Measurements from ENCODE around the gene OTOG. TPM values are rescaled to one million over a fixed set of nuclear protein-coding genes. Genes with fewer than 3 reads are reported as not detected.

The OTOG gene
- total and polyA plus RNA-seq, 11 donors: not detected

- Histone ChIP-seq H3K9me3 (no peaks in the 10 kb centered on the region), H3K27me3 (peaks cover 0 to 13% (median 0%) of the 10 kb centered on the region in 9 donors), H3K27ac (no peak overlapping the region), H3K36me3 (no peaks in the 10 kb centered on the region), H3K4me3 (no peak overlapping the region), H3K4me1 (peaks cover 0 to 10% (median 0%) of the 10 kb centered on the region in 12 donors)
- ATAC-seq (no peak), DNase-seq (no peak)
- no peak for TF ChIP-seq POLR2A (IDR thresholded peaks at IDR 0.05)
- TF ChIP-seq, protein P1, sequence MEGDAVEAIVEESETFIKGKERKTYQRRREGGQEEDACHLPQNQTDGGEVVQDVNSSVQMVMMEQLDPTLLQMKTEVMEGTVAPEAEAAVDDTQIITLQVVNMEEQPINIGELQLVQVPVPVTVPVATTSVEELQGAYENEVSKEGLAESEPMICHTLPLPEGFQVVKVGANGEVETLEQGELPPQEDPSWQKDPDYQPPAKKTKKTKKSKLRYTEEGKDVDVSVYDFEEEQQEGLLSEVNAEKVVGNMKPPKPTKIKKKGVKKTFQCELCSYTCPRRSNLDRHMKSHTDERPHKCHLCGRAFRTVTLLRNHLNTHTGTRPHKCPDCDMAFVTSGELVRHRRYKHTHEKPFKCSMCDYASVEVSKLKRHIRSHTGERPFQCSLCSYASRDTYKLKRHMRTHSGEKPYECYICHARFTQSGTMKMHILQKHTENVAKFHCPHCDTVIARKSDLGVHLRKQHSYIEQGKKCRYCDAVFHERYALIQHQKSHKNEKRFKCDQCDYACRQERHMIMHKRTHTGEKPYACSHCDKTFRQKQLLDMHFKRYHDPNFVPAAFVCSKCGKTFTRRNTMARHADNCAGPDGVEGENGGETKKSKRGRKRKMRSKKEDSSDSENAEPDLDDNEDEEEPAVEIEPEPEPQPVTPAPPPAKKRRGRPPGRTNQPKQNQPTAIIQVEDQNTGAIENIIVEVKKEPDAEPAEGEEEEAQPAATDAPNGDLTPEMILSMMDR (IDR thresholded peaks at IDR 0.05): no peak
- intact Hi-C loops (cut with DNase I): loop anchor here in 6 of 10 donors (5.0 to 10.0 kb wide), 4 partner anchors 114 to 374 kb away; partner anchors contain the start of gene MYOD1 (in 1 of the 6)
- WGBS, 4 donors: 70 to 76% (median 73%) methylated on average over 9 to 10 of the region's 10 CpGs
Observed at GRCh38 chr11:17603056-17603825, 56.2 kb downstream of the OTOG start.

- Histone ChIP-seq H3K36me3 (no peaks in the 10 kb centered on the region), H3K4me3 (no peak overlapping the region), H3K4me1 (peaks cover 0 to 10% (median 0%) of the 10 kb centered on the region in 12 donors), H3K27me3 (peaks cover 0 to 10% (median 0%) of the 10 kb centered on the region in 9 donors), H3K9me3 (no peaks in the 10 kb centered on the region), H3K27ac (no peak overlapping the region)
- 78 to 88% (median 82%) methylated on average over 12 to 13 of the region's 13 CpGs for WGBS, 4 donors
- peak in 1 of 5 donors; percentile 16 for DNase-seq
- intact Hi-C loops (cut with DNase I): loop anchor here in 6 of 10 donors (5.0 to 10.0 kb wide), 4 partner anchors 113 to 373 kb away; partner anchors contain the start of gene MYOD1 (in 1 of the 6)
- ATAC-seq: no peak
- TF ChIP-seq POLR2A (IDR thresholded peaks at IDR 0.05): no peak
- TF ChIP-seq, protein P1 (IDR thresholded peaks at IDR 0.05): no peak
Observed at GRCh38 chr11:17604201-17604914, 57.3 kb downstream of the OTOG start.

GRCh38 chr11:17604915-17605233 lies 57.8 kb downstream of the OTOG start:
- Histone ChIP-seq H3K27ac (no peak overlapping the region), H3K4me1 (peaks cover 0 to 10% (median 0%) of the 10 kb centered on the region in 12 donors), H3K27me3 (peaks cover 0 to 5% (median 0%) of the 10 kb centered on the region in 9 donors), H3K4me3 (no peak overlapping the region), H3K9me3 (no peaks in the 10 kb centered on the region), H3K36me3 (no peaks in the 10 kb centered on the region)
- no peak for ATAC-seq
- WGBS, 4 donors: 81 to 87% (median 84%) methylated on average over 2 to 6 of the region's 6 CpGs
- intact Hi-C loops (cut with DNase I): loop anchor here in 6 of 10 donors (5.0 to 10.0 kb wide), 4 partner anchors 112 to 372 kb away; partner anchors contain the start of gene MYOD1 (in 1 of the 6)
- no peak for DNase-seq
- no peak for TF ChIP-seq POLR2A (IDR thresholded peaks at IDR 0.05)
- TF ChIP-seq, protein P1 (IDR thresholded peaks at IDR 0.05): no peak

DNA sequence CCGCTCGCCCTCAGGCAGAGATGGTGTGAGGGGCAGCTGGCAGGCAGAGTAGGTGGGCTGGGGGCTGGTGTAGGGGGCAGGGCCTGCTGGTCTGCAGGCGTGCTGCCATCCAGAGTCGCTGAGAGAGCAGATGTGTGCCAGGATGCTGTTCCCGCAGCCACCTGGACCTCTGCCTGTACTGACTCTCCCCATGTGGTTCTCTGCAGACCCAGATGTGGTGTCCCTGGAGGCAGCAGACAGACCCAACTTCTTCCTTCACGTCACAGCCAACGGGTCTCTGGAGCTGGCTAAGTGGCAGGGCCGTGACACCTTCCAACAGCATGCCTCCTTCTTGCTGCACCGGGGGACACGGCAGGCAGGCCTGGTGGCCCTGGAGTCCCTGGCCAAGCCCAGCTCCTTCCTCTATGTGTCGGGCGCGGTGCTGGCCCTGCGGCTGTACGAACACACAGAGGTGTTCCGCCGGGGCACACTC lies 58.6 kb downstream of the OTOG start:
- TF ChIP-seq POLR2A (IDR thresholded peaks at IDR 0.05): no peak
- TF ChIP-seq, protein P1 (IDR thresholded peaks at IDR 0.05): no peak
- intact Hi-C loops (cut with DNase I): loop anchor here in 1 of 10 donors (10.0 kb wide), 1 partner anchor 239 kb away; no protein-coding TSS in a partner anchor
- ATAC-seq: peak in 2 of 4 donors; percentile 9 to 11

More for the DNA sequence above, 58.6 kb downstream of the OTOG start:
- Histone ChIP-seq H3K36me3 (no peaks in the 10 kb centered on the region), H3K27ac (no peak overlapping the region), H3K27me3 (peaks cover 0 to 5% (median 0%) of the 10 kb centered on the region in 9 donors), H3K9me3 (no peaks in the 10 kb centered on the region), H3K4me3 (no peak overlapping the region), H3K4me1 (peaks cover 0 to 10% (median 0%) of the 10 kb centered on the region in 12 donors)
- peak in 1 of 5 donors; percentile 21 for DNase-seq
- 78 to 84% (median 80%) methylated on average over 15 to 17 of the region's 17 CpGs for WGBS, 4 donors
